HG03354 (cell line): ENCODE measurements around the gene CNN2.

Source experiments
- ATAC-seq: cut with Tn5 transposase; IDR thresholded peaks from one replicate; pipeline ENCODE4 v1.9.1; 2021; ENCODE audit warnings: mild to moderate bottlenecking; ENCODE audit not compliant: unreplicated experiment, poor library complexity, severe bottlenecking

CNN2 gene

GRCh38 chr19:1073063-1073955 is 46.9 kb downstream of the CNN2 start:
- ATAC-seq = no peak

GRCh38 chr19:1073956-1074517 is 47.6 kb downstream of the CNN2 start:
- ATAC-seq = no peak

GRCh38 chr19:1074544-1075283 is 48.3 kb downstream of the CNN2 start:
- ATAC-seq = no peak

DNA sequence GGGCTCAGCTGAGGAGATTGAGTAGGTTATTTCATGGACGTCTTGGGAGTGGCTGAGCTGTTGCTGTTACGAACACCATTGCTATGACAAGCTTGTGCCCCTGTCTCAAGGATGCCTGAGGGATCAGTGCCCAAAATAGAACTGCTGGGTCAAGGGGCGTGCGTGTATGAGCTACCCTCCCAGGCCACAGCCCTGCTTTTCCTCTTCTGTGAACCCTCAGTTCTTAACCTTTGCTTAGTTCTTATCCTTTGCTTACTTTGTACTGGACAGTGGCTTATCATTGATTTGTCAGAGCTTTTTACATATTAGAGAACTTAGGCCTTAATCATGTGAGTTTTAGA is 49.6 kb downstream of the CNN2 start:
- no peak for ATAC-seq

- peak; percentile 69 for ATAC-seq
Observed at GRCh38 chr19:1076951-1077350, 50.5 kb downstream of the CNN2 start.

DNA sequence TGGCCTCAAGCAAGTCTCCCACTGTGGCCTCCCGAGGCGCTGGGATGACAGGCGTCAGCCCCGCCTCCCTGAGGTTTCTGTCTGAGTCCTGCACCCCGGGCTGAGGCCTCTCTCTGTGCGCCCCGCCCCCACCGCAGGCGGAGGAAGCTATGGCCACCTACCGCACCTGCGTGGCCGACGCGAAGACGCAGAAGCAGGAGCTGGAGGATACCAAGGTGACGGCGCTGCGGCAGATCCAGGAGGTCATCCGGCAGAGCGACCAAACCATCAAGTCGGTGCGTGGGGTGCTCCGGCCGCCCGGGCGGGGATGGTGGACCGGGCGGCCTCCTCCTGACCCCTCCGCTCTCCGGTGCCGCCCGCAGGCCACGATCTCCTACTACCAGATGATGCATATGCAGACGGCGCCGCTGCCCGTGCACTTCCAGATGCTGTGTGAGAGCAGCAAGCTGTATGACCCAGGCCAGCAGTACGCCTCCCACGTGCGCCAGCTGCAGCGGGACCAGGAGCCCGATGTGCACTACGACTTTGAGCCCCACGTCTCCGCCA is 53.2 kb downstream of the CNN2 start:
- no peak for ATAC-seq

DNA sequence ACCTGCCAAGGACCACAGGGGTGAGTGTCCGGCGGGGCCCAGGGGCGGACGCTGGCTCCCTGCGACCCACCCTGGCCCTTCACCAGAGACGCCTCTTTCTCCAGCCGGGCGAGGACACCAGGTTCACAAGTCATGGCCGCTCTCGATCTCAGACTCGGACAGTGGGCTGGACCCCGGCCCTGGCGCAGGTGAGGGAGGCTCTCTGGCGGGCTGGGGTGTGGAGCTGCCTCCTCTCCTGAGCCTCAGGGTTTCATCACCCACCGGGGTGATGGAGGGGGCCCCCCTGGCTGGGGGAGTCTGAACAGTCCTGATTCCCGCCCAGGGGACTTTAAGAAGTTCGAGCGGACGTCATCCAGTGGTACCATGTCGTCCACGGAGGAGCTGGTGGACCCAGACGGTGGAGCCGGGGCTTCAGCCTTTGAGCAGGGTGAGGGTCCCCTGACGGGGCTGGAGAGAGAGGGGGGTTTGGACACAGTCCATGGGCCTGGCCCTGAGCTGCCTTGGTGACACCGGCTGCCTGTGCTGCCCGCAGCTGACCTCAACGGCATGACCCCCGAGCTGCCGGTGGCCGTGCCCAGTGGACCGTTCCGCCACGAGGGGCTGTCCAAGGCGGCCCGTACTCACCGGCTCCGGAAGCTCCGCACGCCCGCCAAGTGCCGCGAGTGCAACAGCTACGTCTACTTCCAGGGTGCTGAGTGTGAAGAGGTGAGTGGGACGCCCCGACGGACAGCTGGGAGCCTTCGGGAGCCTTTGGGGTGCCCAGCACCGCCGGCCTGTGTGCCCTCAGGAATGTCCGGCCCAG is 54.2 kb downstream of the CNN2 start:
- ATAC-seq = no peak

GRCh38 chr19:1081301-1082164 is 55.1 kb downstream of the CNN2 start:
- ATAC-seq = no peak

GRCh38 chr19:1082165-1082927 is 55.9 kb downstream of the CNN2 start:
- no peak for ATAC-seq

- no peak for ATAC-seq
Observed at GRCh38 chr19:1082928-1083816, 56.8 kb downstream of the CNN2 start.

DNA sequence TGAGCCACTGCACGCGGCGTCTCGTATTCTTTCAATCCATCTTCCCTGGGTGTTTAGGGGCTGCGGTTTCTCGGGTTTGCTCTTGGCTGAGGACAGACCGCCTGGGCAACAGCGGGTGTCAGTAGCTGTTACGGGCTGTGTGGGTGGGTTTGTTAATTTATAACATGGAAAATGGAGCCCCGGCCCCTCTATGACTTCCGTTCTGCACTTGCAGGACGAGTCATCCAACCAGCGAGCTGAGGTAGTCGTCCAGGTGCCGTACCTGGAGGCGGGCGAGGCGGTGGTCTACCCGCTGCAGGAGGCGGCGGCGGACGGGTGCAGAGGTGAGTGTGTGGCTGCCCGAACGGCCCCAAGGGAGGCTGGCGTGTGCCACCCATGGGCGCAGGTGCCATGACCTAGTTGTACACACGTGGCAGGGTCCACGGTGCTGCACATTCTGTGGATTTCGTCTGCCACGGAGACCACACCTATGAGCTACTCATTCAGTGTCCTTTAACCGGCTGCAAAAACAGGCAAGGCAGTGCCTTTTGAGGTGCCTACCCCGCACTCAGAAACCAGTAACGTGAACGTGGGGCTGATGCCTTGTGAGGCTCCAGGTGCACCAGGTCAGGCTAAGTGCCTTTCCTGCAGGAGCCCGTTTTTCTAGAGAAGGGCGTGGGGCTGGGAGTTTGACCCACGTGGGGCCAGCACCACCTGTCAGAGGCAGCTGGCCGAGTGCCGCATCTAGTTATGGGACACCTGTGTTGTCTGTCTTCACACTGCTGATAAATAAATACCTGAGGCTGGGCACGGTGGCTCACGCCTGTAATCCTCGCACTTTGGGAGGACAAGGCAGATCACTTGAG is 57.8 kb downstream of the CNN2 start:
- ATAC-seq = no peak

DNA sequence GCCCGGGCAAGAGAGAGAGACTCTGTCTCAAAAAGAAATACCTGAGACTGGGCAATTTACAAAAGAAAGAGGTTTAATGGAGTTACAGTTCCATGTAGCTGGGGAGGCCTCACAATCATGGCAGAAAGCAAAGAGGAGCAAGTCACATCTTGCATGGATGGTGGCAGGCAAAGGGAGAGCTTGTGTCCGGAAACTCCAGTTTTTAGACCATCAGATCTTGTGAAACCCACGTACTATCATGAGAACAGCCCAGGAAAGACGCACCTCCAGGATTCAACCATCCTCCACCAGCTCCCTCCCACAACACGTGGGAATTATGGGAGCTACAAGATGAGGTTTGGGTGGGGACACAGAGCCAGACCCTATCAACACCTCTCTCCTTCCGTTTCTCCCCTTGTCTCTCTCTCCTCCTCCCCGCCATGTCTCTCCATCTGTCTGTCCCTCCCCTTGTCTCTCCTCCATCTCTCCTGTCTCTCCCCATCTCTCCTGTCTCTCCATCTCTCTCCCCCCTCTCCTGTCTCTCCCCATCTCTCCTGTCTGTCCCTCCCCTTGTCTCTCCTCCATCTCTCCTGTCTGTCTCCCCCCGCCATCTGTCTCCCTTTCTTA is 58.7 kb downstream of the CNN2 start:
- no peak for ATAC-seq

DNA sequence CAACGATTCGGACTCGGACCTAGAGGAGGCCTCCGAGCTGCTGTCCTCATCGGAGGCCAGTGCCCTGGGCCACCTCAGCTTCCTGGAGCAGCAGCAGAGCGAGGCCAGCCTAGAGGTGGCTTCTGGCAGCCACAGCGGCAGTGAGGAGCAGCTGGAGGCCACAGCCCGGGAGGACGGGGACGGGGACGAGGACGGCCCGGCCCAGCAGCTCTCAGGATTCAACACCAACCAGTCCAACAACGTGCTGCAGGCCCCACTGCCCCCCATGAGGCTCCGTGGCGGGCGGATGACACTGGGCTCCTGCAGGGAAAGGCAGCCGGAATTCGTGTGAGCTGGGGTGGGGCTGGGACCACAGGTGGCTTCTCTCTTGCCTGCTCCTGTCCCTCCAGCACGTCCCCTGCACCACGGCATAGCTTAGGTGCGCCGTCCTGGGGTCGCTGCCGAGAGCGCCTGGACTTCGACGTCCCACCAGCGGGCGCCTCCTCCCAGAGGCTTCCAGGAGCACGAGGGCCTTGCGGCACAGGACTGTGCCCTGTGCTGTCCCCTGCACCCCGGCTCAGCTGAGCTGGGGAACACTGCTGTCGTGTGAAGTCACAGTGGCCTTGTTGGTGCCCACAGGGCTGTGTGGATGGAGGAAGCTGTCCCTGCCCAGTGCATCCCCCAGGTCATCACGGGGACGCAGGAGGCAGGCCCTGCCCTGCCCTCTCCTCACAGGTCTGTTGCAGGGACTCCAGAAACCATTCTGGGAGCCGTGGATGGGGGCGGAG is 59.5 kb downstream of the CNN2 start:
- no peak for ATAC-seq

DNA sequence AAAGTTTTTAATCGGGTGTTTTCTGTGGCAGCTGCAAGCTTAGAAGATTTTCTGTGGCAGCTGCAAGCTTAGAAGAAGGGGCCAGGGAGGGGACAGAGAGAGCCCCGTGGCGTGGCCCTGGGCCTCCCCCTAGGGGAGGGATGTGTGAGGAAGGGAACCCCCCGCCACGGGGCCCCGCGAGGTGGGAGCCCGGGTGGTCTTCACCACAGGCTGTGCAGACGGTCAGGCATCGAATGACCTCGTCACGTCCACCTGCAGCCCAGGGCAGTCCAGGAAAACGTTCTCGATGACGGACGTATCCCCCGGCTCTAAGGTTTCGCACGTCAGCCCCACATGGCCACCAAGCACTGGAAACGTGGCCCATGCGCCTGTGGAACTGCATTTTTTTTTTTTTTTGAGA is 60.2 kb downstream of the CNN2 start:
- no peak for ATAC-seq

GRCh38 chr19:1087813-1088415 is 61.5 kb downstream of the CNN2 start:
- ATAC-seq = no peak
